Neural cell (in vitro differentiated cells): ENCODE data around the gene PARL.

Source experiments
- CTCF ChIP-seq: fragments of 450-650 bp; IDR thresholded peaks from 2 replicates; pipeline ENCODE4 v1.5.1; 2014; ENCODE audit warnings: antibody characterized with exemption, mild to moderate bottlenecking, moderate library complexity; ENCODE audit not compliant: poor library complexity, severe bottlenecking
- RAD21 ChIP-seq: fragments of 450-650 bp; conservative IDR thresholded peaks from 2 replicates; pipeline ENCODE4 v1.6.1; 2014; ENCODE audit warnings: antibody characterized with exemption, mild to moderate bottlenecking, moderate library complexity

GRCh38 chr3:183825456-183826161 is 59.1 kb downstream of the PARL start, which contains the start of gene MAP6D1:
- peak; percentile 35 for TF ChIP-seq CTCF
- no peak for TF ChIP-seq RAD21
